CD4-positive, alpha-beta T cell treated with Interleukin-12 subunit alpha and Interleukin-12 subunit beta, for 1 hour (primary cell): Measurements from ENCODE around the gene ACY1.
"Not testable (repeated sequence)": the region's sequence is repeated elsewhere in the genome, so short reads cannot be mapped to it uniquely, and the experiment has no call there.

Source experiments
- DNase-seq: peaks from one replicate; pipeline ENCODE4 v3.0.0-alpha.2; 2020

ACY1 gene

DNA sequence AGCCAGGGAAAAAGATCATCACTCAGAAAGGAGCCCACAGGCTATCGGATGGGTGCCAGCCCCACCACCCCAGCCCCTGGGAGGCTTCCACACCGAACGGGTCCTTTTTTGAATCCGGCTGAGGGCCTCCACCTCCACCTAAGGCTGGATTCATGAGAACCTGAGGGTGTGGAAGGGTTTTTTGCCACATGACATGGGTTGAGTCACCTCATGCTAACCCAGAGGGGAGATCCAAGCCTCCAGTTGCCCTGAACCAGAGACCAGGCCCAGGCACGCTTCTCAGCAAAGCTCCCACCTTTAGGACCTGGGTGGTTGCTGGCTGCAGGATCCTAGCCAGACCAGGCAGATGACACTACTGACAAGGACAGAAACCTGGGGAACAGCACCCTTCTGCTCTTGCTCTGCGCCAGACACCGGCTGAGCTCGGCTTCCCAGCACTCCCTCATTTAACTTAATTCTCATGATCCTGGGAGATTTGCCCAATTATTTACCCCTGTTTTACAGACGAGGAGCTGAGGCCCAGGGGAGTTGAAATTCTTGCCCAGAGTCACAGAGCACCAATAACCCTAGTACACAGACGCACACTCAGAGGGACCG lies 47.5 kb downstream of the ACY1 start:
- no peak for DNase-seq

DNA sequence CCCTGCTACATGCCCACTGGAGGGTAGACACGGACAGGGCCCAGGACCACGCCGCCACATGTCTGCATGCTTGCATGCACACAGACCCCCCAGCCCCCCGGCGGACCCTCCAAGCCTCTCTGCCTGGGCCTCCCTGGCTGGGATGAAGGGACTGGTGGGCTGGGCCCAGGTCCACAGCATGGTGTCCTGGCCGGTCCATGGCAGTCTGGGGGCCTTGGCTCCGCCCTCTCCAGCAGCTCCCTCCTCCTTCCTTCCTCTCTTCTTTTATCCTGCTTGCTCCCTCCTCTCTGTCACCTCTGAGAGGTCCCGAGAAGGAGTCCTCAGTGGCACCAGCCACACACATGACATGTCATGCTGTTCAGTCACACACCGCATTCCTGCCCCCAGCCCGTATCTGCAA lies 48.6 kb downstream of the ACY1 start:
- no peak for DNase-seq

DNA sequence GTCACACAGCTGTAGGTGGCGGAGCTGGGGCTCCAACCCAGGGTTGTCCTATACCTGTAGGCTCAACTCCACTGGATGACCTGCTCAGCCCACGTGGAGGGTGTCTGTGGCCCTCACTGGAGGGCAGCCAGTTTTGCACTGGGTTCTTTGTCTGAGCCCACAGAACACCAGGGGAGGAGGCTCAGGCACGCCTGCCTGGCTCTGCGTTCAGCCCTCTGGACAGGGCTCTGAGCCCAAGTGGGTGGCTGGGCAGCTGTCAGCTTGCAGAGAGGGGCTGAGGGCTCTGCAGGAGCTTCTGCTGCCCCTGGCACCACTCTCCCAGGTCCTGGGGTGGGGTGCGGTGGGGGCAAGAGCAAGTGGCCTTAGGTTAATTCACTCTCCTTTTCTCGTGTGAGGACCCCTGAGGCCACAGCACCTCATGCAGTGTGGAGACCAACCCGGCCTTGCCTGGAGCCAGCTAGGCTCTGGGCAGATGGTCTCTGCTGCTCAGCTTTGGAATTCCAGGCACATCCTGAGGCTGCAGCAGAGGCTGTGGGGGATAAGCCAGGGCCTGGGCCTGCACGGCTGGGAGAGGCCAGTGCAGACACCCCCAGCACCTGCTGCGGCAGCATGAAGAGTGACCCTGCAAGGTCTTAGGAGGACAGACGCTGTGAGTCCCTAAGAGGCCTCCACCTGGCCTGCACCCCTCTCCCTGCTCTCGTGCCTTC lies 49.5 kb downstream of the ACY1 start:
- DNase-seq = no peak

DNA sequence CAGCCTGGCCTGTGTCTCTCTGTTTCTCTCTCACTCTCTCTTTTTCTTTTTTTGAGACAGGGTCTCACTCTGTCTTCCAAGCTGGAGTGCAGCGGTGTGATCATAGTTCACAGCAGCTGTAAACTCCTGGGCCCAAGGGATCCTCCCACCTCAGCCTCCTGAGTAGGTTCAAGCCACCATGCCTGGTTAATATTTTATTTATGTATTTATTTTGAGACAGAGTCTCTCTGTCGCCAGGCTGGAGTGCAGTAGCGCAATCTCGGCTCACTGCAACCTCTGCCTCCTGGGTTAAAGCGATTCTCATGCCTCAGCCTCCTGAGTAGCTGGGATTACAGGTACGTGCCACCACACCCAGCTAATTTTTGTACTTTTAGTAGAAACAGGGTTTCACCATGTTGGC lies 50.4 kb downstream of the ACY1 start:
- DNase-seq = not testable (repeated sequence)

DNA sequence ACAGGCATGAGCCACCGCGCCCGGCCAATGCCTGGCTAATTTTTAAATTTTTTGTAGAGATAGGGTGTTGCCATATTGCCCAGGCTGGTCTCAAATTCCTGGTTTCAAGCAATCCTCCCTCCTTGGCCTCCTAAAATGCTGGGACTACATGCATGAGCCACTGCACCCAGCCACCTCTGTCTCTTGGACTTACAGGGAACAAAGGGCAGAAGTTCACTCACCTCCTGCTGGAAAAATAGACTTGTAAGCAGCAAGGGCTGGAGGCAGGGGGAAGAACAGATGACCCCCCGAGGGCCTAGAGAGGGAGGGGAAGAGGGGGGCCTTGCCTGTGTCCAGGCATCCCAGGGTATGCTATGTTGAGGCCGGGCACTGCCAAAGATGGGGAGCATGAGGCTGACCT lies 50.9 kb downstream of the ACY1 start:
- DNase-seq = no peak

DNA sequence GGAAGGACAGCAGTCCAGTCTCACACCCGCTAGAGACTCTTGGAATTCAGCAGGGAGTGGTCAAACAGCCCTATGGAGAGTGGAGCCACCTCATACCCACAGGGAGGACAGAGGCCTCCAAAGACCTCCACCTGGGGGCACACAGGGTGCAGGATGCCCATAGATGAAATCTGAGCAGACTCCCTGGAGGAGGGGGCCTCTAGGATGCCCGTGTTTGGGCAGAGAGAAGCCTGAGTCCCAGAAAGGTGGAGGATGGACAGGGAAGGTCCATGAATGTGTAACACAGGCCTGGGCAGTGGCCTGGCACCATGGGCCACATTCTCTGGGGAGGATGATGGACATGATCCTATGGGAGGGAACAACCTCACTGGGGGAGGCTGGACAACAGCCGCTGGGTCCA lies 51.3 kb downstream of the ACY1 start:
- DNase-seq = no peak

DNA sequence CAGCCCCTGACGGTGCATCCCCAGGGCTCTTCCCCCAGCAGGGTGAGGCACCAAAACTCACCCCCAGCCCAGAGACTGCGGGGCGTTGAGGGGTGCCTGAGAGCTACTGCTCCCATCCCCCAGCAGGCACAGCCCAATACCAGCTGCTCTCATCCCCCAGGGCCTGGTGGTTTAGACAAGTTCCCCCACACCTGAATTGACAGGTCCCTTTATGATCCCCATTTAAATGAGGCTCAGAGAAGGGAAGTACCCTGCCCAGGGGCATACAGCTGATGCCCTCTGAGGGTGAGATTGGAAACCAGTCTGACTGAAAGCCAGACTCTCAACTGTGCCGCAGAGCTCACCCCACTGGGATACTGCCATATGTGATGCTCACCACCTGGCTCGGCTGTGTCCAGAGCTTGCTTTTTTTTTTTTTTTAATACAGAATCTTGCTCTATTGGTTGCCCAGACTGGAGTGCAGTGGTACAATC lies 52.9 kb downstream of the ACY1 start:
- DNase-seq = no peak

DNA sequence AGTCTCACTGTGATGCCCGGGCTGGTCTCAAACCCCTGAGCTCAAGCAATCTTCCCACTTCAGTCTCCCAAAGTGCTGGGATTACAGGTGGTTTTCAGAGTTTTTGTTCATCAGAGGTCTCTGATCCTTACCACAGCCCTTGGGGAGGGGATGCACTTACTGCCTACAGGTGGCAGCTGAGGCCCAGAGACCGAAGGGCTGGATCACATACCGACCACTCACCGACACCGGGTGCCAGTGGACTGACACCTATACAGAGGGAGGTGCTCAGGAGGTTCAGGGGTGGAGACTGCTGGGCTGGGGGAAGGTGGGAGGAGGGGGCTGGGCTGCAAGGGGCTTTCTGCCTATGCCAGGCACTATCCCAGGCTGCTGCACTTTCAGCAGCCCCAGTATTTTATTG lies 53.5 kb downstream of the ACY1 start:
- peak; percentile 40 for DNase-seq

DNA sequence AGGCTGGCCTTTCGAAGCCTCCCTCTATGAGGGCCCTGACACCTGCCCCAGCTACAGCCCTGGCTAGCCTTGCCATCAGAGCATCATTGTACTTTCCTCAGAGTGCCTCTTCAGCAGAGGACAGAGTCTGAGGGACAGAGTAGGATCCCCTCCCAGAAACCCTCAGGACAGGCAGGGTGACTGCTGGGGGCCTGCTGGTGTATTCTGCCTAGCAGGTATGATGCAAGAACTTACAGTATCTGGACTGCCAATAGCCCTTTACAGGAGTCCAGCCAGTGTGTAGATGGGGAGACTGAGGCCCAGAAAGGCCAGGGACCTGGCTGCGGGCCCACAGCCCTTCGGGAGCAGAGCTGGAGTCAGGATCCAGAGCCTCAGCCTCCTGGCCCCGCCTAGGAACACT lies 54.0 kb downstream of the ACY1 start:
- no peak for DNase-seq

DNA sequence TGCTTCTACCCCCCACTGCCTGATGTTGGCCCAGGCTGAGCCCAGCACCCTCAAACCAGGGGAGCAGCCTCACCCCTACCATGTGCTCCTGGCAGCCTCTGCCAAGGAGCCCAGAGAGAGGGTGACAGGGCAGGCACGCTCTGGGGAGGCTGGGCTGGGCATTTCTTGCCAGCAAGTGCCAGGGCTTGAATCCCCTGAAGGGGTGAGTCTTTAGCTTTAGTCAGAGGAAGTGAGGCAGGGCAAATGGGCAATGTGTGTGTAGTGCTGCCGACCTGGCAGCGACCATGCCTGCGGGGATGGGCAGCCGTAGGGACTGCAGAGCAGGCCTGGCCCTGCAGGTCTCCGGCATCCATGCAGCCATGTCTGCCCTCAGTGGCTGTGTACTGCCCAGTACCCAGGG lies 54.9 kb downstream of the ACY1 start:
- no peak for DNase-seq
